T1000 (cell line): ENCODE measurements around the gene KIF26B.
"Not testable (repeated sequence)": the region's sequence is repeated elsewhere in the genome, so short reads cannot be mapped to it uniquely, and the experiment has no call there.

ENCODE experiments used
- DNase-seq: peaks from one replicate; lab custom pipeline; 2025; ENCODE audit warnings: mixed read lengths; lab: John Stamatoyannopoulos, UW

Gene KIF26B

GRCh38 chr1:245684166-245684565 is 529.4 kb downstream of the KIF26B start:
- DNase-seq = no peak

GRCh38 chr1:245684571-245684970 is 529.8 kb downstream of the KIF26B start:
- no peak for DNase-seq

- no peak for DNase-seq
Measured at GRCh38 chr1:245685111-245685810, 530.5 kb downstream of the KIF26B start.

GRCh38 chr1:245686006-245686405 is 531.2 kb downstream of the KIF26B start:
- no peak for DNase-seq

DNA sequence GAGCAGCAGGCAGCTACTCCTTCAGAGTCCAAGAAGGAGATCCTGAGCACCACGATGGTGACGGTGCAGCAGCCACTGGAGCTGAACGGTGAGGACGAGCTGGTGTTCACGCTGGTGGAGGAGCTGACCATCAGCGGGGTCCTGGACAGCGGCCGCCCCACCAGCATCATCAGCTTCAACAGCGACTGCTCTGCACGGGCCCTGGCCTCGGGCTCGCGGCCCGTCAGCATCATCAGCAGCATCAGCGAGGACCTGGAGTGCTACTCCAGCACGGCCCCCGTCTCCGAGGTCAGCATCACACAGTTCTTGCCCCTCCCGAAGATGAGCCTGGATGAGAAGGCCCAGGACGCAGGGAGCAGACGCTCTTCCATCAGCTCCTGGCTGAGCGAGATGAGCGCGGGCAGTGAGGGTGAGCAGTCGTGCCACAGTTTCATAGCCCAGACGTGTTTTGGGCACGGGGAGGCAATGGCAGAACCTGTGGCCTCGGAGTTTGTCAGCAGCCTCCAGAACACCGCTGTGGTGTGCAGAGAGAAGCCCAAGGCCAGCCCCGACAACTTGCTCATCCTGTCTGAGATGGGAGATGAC is 531.8 kb downstream of the KIF26B start:
- DNase-seq = no peak

DNA sequence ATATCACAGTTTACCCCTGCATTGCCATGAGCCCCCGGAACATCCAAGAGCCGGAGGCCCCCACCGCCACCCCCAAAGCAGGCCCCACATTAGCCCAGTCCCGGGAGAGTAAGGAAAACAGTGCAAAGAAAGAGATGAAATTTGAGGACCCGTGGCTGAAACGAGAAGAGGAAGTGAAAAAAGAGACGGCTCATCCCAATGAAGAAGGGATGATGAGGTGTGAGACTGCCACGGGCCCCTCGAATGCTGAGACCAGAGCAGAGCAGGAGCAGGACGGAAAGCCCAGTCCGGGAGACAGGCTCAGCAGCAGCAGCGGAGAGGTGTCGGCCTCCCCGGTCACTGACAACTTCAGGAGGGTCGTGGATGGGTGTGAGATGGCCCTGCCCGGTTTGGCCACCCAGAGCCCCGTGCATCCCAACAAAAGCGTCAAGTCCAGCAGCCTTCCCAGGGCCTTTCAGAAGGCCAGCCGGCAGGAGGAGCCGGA is 532.4 kb downstream of the KIF26B start:
- DNase-seq = no peak

GRCh38 chr1:245687636-245688535 is 533.1 kb downstream of the KIF26B start:
- DNase-seq = no peak

- DNase-seq = no peak
Measured at GRCh38 chr1:245688536-245689453, 534.0 kb downstream of the KIF26B start.

- DNase-seq = no peak
Measured at GRCh38 chr1:245690156-245690690, 535.4 kb downstream of the KIF26B start.

DNA sequence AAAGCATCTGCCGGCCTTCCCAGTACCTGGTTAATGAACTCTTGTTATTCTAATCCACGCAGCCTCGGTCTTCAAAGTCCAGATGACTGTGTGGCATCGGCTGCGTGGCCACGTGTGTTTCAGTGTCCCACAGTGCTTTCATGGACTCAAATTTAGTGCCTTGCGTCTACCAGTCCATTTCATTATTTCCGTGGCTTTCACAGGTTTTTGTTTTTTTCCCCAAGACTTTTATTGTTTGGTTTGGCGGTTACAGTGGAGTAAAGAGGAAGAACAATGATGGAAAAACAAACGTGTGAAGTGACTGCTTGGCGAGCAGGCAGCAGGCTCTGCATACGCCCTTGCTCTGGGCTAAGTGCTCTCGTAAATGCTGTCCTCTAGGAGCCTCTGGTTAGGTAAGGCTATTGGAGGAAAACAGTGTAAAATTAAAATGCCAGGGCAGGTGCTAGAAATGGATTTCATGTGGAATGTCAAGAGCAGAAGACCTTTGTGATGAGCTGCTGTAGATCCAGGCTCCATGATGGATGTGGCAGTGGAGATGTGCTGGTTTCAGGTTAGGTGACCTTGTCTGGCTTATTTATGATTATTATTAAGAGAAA is 536.3 kb downstream of the KIF26B start:
- DNase-seq = no peak

DNA sequence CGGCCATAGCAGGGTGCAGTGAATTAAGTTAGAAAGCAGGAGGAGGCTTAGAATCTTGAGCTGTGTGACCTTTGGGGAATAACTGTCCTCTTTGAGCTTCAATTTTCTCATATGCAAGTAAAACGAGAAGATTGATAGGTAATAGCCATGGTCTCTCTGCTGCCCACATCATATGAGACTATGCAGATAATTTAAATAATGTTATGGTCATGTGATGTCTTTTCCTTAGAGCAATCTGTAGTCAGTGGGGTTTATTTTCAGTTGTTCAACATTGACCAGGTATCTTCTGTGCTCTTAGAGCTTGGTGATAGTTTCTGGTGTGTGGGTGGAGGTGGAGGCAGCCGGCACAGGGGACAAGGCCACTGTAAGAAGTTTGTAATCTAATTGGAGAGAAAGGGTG is 537.1 kb downstream of the KIF26B start:
- no peak for DNase-seq

- DNase-seq = no peak
Measured at GRCh38 chr1:245692318-245692717, 537.5 kb downstream of the KIF26B start.

GRCh38 chr1:245693116-245693793 is 538.5 kb downstream of the KIF26B start:
- no peak for DNase-seq

GRCh38 chr1:245693941-245694752 is 539.4 kb downstream of the KIF26B start:
- DNase-seq = no peak

GRCh38 chr1:245694753-245695195 is 540.0 kb downstream of the KIF26B start:
- DNase-seq = no peak

DNA sequence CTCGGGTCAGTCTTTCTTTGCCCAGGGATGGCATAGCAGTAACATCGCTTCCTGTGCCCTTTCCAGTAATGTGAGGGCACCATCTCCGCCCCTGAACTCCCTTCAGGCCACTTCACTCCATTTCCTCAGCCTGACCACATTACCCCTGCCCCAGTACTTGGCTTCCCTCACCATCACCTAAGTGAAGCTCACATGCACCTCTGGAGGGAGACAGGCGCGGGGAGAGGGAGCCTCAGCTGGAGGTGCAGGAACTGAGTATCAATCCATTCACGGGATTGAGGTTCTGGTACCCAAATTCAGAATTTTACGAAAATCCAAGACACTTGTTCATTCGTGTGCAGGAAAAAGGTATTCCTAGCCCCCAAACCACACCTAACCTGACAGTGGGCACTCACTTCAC is 540.4 kb downstream of the KIF26B start:
- DNase-seq = no peak

- DNase-seq = not testable (repeated sequence)
Measured at GRCh38 chr1:245695701-245696100, 540.9 kb downstream of the KIF26B start.

GRCh38 chr1:245698116-245698515 is 543.3 kb downstream of the KIF26B start:
- DNase-seq = no peak

- no peak for DNase-seq
Measured at GRCh38 chr1:245698860-245699259, 544.1 kb downstream of the KIF26B start.
